ENCODE measurements around the gene COLEC12.
A peak's percentile ranks its signal among the peaks of the same experiment; 100 is the strongest.

COLEC12 gene

DNA sequence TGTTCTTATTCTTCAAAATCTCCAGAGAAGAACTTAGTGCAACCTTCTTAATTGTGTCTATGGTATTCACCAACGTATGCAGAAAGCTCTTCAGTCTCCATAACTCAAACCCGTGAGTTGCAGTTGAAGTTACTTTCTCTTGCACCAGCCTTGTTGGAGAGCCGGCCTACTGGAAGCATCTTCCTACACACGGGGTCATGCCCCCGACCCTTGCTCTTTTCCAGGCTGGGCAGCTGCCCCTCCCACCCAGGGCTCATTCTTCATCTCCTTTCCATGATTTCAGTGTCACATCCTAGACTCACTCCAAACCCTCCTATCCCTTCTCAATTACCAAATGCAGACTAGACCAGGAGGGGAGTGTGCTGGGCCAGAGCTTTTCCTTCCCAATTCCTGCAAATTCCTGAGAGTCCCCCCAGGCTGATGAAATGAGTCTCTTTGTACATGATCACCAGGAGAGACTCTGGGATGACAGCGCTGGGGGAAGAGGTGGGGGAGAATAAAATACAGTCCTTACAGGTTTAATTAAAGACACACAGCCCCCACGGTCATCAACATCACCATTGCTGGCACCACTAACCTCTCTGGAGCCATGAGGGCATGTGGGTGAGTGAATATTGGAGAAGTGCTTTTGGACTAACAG lies 75.3 kb downstream of the COLEC12 start:
- no peak for DNase-seq (ENCODE audit: low read depth, low spot score)
- H3K4me3 ChIP-seq (ENCODE audit: low read depth, low read length): no peak overlapping the region
- in situ Hi-C loops (cut with HindIII; ENCODE audit: low sequenced_read_pairs): no loop called here
- TF ChIP-seq, protein P1, sequence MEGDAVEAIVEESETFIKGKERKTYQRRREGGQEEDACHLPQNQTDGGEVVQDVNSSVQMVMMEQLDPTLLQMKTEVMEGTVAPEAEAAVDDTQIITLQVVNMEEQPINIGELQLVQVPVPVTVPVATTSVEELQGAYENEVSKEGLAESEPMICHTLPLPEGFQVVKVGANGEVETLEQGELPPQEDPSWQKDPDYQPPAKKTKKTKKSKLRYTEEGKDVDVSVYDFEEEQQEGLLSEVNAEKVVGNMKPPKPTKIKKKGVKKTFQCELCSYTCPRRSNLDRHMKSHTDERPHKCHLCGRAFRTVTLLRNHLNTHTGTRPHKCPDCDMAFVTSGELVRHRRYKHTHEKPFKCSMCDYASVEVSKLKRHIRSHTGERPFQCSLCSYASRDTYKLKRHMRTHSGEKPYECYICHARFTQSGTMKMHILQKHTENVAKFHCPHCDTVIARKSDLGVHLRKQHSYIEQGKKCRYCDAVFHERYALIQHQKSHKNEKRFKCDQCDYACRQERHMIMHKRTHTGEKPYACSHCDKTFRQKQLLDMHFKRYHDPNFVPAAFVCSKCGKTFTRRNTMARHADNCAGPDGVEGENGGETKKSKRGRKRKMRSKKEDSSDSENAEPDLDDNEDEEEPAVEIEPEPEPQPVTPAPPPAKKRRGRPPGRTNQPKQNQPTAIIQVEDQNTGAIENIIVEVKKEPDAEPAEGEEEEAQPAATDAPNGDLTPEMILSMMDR (IDR thresholded peaks at IDR 0.05; ENCODE audit: low read depth, low read length): no peak

DNA sequence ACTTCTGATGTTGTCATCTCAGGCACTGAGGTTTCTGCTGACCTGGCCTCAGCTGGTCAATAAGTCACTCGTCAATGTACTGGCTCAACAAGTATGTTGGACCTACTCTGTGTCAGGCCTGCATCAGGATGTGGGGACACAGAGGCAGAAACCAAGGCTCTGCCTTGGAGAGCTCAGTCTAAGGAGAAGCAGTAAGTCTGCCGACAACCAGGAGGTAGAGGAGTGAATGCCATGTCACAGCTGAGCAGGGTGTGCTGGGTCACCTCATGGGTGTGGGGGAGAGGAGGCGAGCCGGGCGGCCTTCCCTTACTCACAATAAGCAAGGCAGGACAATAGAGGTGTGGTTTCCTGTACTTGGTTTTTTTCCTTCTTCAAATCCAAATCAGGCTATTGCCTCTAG lies 75.8 kb downstream of the COLEC12 start:
- in situ Hi-C loops (cut with HindIII; ENCODE audit: low sequenced_read_pairs): no loop called here
- TF ChIP-seq, protein P1 (IDR thresholded peaks at IDR 0.05; ENCODE audit: low read depth, low read length): no peak
- DNase-seq (ENCODE audit: low read depth, low spot score): no peak
- H3K4me3 ChIP-seq (ENCODE audit: low read depth, low read length): no peak overlapping the region

DNA sequence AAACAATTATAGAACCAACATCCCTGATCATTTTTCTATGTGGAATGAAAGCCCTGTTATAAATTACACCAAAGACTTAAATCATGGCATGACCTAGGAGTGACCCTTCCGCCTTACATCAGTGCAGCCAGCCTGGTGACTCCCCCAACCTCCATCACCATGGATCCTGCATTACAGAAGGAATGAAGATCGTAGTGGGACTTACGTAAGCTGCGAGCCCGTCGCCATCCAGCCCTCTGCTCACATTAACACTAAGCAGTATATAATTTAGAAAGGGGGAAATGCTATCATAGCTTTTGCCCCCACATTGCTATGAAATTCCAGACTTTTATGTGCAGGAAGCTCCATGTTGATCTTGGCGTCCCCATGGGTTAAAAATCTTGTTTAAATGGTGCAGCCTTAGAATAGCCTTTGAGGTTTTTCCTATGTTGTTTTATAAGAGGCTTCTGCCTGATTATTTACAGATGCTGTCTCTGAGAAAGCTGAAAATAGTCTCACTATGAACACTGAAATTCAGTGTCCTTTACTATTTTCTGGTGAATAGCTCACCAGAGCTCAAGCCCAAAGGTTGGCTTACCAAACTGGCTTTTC lies 76.3 kb downstream of the COLEC12 start:
- no peak overlapping the region for H3K4me3 ChIP-seq (ENCODE audit: low read depth, low read length)
- peak; percentile 75 for DNase-seq (ENCODE audit: low read depth, low spot score)
- TF ChIP-seq, protein P1 (IDR thresholded peaks at IDR 0.05; ENCODE audit: low read depth, low read length): no peak
- in situ Hi-C loops (cut with HindIII; ENCODE audit: low sequenced_read_pairs): no loop called here

DNA sequence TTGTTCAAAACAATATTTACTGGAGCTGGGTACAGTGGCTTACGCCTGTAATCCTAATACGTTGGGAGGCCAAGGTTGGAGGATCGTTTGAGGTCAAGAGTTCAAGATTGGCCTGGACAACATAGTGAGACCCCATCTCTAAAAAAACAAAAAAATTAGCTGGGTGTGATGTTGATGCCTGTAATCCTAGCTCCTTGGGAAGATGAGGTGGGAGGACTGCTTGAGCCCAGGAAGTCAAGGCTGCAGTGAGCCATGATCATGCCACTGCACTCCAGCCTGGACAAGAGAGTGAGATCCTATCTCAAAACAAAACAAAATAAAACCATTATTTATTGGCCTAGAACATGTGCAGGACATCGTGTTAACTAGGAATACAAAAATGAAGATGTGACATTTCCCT lies 77.5 kb downstream of the COLEC12 start:
- no peak for DNase-seq (ENCODE audit: low read depth, low spot score)
- TF ChIP-seq, protein P1 (IDR thresholded peaks at IDR 0.05; ENCODE audit: low read depth, low read length): no peak
- in situ Hi-C loops (cut with HindIII; ENCODE audit: low sequenced_read_pairs): no loop called here
- H3K4me3 ChIP-seq (ENCODE audit: low read depth, low read length): no peak overlapping the region

DNA sequence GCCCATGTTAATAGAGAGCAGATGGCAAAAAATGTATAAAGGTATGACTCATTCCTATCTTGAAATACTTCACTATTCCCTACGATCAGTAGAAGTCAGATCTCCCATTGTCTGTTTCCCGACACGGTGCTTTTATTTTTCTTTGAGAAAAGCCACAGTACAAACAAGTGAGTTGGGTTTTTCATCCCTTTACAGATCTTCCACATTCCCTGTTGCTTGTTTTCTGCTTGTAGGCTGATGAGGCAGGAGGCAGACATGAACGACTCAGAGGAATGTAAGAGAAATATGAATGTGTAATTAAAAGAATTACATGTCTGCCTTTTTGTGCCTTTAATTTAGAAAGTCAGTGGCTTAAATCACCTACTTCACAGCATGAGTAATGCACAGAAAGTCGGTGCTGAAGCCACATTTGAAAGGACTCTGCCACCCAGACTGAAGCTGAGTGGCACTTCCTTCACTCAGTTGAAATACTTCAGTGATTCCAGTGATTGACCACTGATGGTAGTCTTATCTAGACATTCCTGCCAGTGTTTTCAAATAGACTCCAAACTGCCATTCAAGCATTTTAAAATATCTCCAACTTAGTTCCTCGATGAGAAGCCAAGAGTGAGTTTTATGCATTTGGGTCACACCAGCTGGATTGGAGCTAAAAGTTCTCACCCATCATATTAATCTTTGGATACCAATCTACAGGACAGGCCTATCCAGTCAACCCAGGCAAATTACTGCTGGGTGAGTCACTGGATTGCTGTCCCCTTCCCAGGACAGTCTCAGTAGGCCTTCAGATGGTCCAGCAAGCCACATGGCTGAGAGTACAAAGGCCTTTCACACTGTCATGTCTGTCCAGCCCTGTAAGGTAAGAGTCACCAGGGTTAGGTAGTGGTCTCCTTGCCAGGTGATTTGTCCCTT lies 79.0 kb downstream of the COLEC12 start:
- TF ChIP-seq, protein P1 (IDR thresholded peaks at IDR 0.05; ENCODE audit: low read depth, low read length): no peak
- peak; percentile 72 for DNase-seq (ENCODE audit: low read depth, low spot score)
- in situ Hi-C loops (cut with HindIII; ENCODE audit: low sequenced_read_pairs): no loop called here
- no peak overlapping the region for H3K4me3 ChIP-seq (ENCODE audit: low read depth, low read length)

DNA sequence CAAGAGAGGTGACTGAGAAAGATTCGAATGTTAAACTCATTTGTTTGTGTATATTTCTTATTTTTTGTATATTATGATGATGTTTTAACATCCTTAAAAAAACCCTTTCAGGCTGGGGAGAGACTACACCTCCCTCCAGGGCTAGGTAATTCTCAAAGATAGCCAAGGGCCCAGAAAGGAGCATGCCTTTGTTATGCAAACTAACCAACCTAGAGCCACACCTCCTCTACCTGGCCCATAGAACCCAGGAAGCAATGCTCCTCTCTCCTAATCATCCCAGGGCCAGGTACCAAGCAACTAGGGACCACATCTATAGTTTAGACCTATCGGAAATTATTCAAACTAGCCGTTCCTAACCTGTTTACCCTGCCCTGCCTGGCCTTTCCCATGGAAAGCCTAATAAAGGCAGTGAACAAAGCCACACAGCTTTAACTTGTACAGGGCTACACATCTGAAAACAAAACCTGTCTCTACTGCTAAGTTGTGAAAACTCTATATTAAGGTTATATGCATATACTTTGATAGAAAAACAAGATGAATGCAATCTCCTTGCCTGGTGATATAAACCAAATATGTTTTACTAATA lies 79.7 kb downstream of the COLEC12 start:
- in situ Hi-C loops (cut with HindIII; ENCODE audit: low sequenced_read_pairs): no loop called here
- DNase-seq (ENCODE audit: low read depth, low spot score): no peak
- no peak overlapping the region for H3K4me3 ChIP-seq (ENCODE audit: low read depth, low read length)
- TF ChIP-seq, protein P1 (IDR thresholded peaks at IDR 0.05; ENCODE audit: low read depth, low read length): no peak
